ENCODE data around the gene PSRC1.

PSRC1 gene

GRCh38 chr1:109262231-109263055 is 20.5 kb downstream of the PSRC1 start:
- Histone ChIP-seq H3K36me3 (ENCODE audit: insufficient read depth, low read length) (no peaks in the 10 kb centered on the region), H3K4me1 (ENCODE audit: insufficient read depth, low read length) (peaks cover 12% of the 10 kb centered on the region), H3K9me3 (ENCODE audit: control insufficient read depth, insufficient read depth, low read length) (no peaks in the 10 kb centered on the region), H3K9ac (ENCODE audit: low read depth, low read length) (no peak overlapping the region)

GRCh38 chr1:109261578-109261977 is 21.4 kb downstream of the PSRC1 start:
- Histone ChIP-seq H3K9me3 (ENCODE audit: control insufficient read depth, insufficient read depth, low read length) (no peaks in the 10 kb centered on the region), H3K4me1 (ENCODE audit: insufficient read depth, low read length) (peaks cover 12% of the 10 kb centered on the region), H3K9ac (ENCODE audit: low read depth, low read length) (no peak overlapping the region), H3K36me3 (ENCODE audit: insufficient read depth, low read length) (no peaks in the 10 kb centered on the region)

GRCh38 chr1:109261006-109261405 is 21.9 kb downstream of the PSRC1 start:
- Histone ChIP-seq H3K9ac (ENCODE audit: low read depth, low read length) (no peak overlapping the region), H3K9me3 (ENCODE audit: control insufficient read depth, insufficient read depth, low read length) (no peaks in the 10 kb centered on the region), H3K4me1 (ENCODE audit: insufficient read depth, low read length) (peaks cover 12% of the 10 kb centered on the region), H3K36me3 (ENCODE audit: insufficient read depth, low read length) (no peaks in the 10 kb centered on the region)

GRCh38 chr1:109259674-109260557 is 23.0 kb downstream of the PSRC1 start:
- H3K9me3 ChIP-seq (ENCODE audit: control insufficient read depth, insufficient read depth, low read length) = no peaks in the 10 kb centered on the region
- H3K9ac ChIP-seq (ENCODE audit: low read depth, low read length) = no peak overlapping the region
- no peaks in the 10 kb centered on the region for H3K36me3 ChIP-seq (ENCODE audit: insufficient read depth, low read length)
- H3K4me1 ChIP-seq (ENCODE audit: insufficient read depth, low read length) = peaks cover 19% of the 10 kb centered on the region

GRCh38 chr1:109258481-109259466 is 24.2 kb downstream of the PSRC1 start:
- no peaks in the 10 kb centered on the region for H3K36me3 ChIP-seq (ENCODE audit: insufficient read depth, low read length)
- H3K9ac ChIP-seq (ENCODE audit: low read depth, low read length) = no peak overlapping the region
- peaks cover 30% of the 10 kb centered on the region for H3K4me1 ChIP-seq (ENCODE audit: insufficient read depth, low read length)
- no peaks in the 10 kb centered on the region for H3K9me3 ChIP-seq (ENCODE audit: control insufficient read depth, insufficient read depth, low read length)

GRCh38 chr1:109257682-109258421 is 25.1 kb downstream of the PSRC1 start:
- Histone ChIP-seq H3K36me3 (ENCODE audit: insufficient read depth, low read length) (no peaks in the 10 kb centered on the region), H3K9ac (ENCODE audit: low read depth, low read length) (no peak overlapping the region), H3K4me1 (ENCODE audit: insufficient read depth, low read length) (peaks cover 35% of the 10 kb centered on the region), H3K9me3 (ENCODE audit: control insufficient read depth, insufficient read depth, low read length) (no peaks in the 10 kb centered on the region)

- Histone ChIP-seq H3K4me1 (ENCODE audit: insufficient read depth, low read length) (peaks cover 35% of the 10 kb centered on the region), H3K36me3 (ENCODE audit: insufficient read depth, low read length) (no peaks in the 10 kb centered on the region), H3K9ac (ENCODE audit: low read depth, low read length) (no peak overlapping the region), H3K9me3 (ENCODE audit: control insufficient read depth, insufficient read depth, low read length) (no peaks in the 10 kb centered on the region)
Observed at GRCh38 chr1:109256971-109257681, 25.8 kb downstream of the PSRC1 start.

- H3K9ac ChIP-seq (ENCODE audit: low read depth, low read length) = no peak overlapping the region
Observed at GRCh38 chr1:109256085-109256484, 26.9 kb downstream of the PSRC1 start.

GRCh38 chr1:109255678-109256077 is 27.3 kb downstream of the PSRC1 start:
- Histone ChIP-seq H3K9ac (ENCODE audit: low read depth, low read length) (no peak overlapping the region), H3K9me3 (ENCODE audit: control insufficient read depth, insufficient read depth, low read length) (no peaks in the 10 kb centered on the region), H3K4me1 (ENCODE audit: insufficient read depth, low read length) (peaks cover 35% of the 10 kb centered on the region), H3K36me3 (ENCODE audit: insufficient read depth, low read length) (no peaks in the 10 kb centered on the region; the same call in 1 of the 2 replicates)

More at GRCh38 chr1:109256085-109256484, 26.9 kb downstream of the PSRC1 start:
- Histone ChIP-seq H3K9me3 (ENCODE audit: control insufficient read depth, insufficient read depth, low read length) (no peaks in the 10 kb centered on the region), H3K36me3 (ENCODE audit: insufficient read depth, low read length) (no peaks in the 10 kb centered on the region; the same call in 1 of the 2 replicates), H3K4me1 (ENCODE audit: insufficient read depth, low read length) (peaks cover 35% of the 10 kb centered on the region)

GRCh38 chr1:109255097-109255651 is 27.8 kb downstream of the PSRC1 start:
- H3K9ac ChIP-seq (ENCODE audit: low read depth, low read length) = no peak overlapping the region
- H3K36me3 ChIP-seq (ENCODE audit: insufficient read depth, low read length) = no peaks in the 10 kb centered on the region; the same call in 1 of the 2 replicates
- peaks cover 33% of the 10 kb centered on the region for H3K4me1 ChIP-seq (ENCODE audit: insufficient read depth, low read length)
- H3K9me3 ChIP-seq (ENCODE audit: control insufficient read depth, insufficient read depth, low read length) = no peaks in the 10 kb centered on the region

- no peak overlapping the region for H3K9ac ChIP-seq (ENCODE audit: low read depth, low read length)
- H3K9me3 ChIP-seq (ENCODE audit: control insufficient read depth, insufficient read depth, low read length) = no peaks in the 10 kb centered on the region
- H3K36me3 ChIP-seq (ENCODE audit: insufficient read depth, low read length) = no peaks in the 10 kb centered on the region; the same call in 1 of the 2 replicates
- peaks cover 31% of the 10 kb centered on the region for H3K4me1 ChIP-seq (ENCODE audit: insufficient read depth, low read length)
Observed at GRCh38 chr1:109254621-109255096, 28.3 kb downstream of the PSRC1 start.

- no peak overlapping the region for H3K9ac ChIP-seq (ENCODE audit: low read depth, low read length)
- no peaks in the 10 kb centered on the region for H3K9me3 ChIP-seq (ENCODE audit: control insufficient read depth, insufficient read depth, low read length)
- no peaks in the 10 kb centered on the region; the same call in 1 of the 2 replicates for H3K36me3 ChIP-seq (ENCODE audit: insufficient read depth, low read length)
- H3K4me1 ChIP-seq (ENCODE audit: insufficient read depth, low read length) = peaks cover 24% of the 10 kb centered on the region
Observed at GRCh38 chr1:109253803-109254620, 28.9 kb downstream of the PSRC1 start.

Data from ES-I3 (cell line).